ENCODE results near the gene SMIM23. TPM values are rescaled to one million over a fixed set of nuclear protein-coding genes. Genes with fewer than 3 reads are reported as not detected.

SMIM23 gene
- total RNA-seq, 2 donors from 2014 or later, result not detected

GRCh38 chr5:171808951-171809350 is 23.3 kb downstream of the SMIM23 start:
- DNase-seq (no peak), ATAC-seq (replicated peaks in 1 of 2) (no peak)
- Mint-ChIP-seq H3K36me3 (ENCODE audit: insufficient read depth in 2 of 2) (peaks cover 0 to 3% of the 10 kb centered on the region in 2 donors), H3K27me3 (ENCODE audit: low read depth) (peaks cover 37% of the 10 kb centered on the region), H3K9me3 (peaks cover 3 to 10% of the 10 kb centered on the region in 2 donors), H3K4me1 (ENCODE audit: low read depth) (peaks cover 13% of the 10 kb centered on the region), H3K27ac (no peak overlapping the region), H3K4me3 (no peak overlapping the region)

GRCh38 chr5:171810227-171810626 is 24.6 kb downstream of the SMIM23 start:
- Mint-ChIP-seq H3K9me3 (peaks cover 3 to 10% of the 10 kb centered on the region in 2 donors), H3K27ac (no peak overlapping the region), H3K4me3 (no peak overlapping the region), H3K27me3 (ENCODE audit: low read depth) (peaks cover 29% of the 10 kb centered on the region), H3K36me3 (ENCODE audit: insufficient read depth in 2 of 2) (peaks cover 0 to 3% of the 10 kb centered on the region in 2 donors), H3K4me1 (ENCODE audit: low read depth) (peaks cover 13% of the 10 kb centered on the region)
- no peak for DNase-seq
- no peak for ATAC-seq (replicated peaks in 1 of 2)

- ATAC-seq (replicated peaks in 1 of 2), result no peak
- Mint-ChIP-seq H3K4me1 (ENCODE audit: low read depth) (no peaks in the 10 kb centered on the region), H3K27me3 (ENCODE audit: low read depth) (peaks cover 2% of the 10 kb centered on the region), H3K36me3 (ENCODE audit: insufficient read depth in 2 of 2) (no peaks in the 10 kb centered on the region), H3K9me3 (peaks cover 3 to 7% of the 10 kb centered on the region in 2 donors), H3K4me3 (no peak overlapping the region), H3K27ac (no peak overlapping the region)
- DNase-seq, result no peak
Measured at GRCh38 chr5:171813270-171813669, 27.7 kb downstream of the SMIM23 start.

DNA sequence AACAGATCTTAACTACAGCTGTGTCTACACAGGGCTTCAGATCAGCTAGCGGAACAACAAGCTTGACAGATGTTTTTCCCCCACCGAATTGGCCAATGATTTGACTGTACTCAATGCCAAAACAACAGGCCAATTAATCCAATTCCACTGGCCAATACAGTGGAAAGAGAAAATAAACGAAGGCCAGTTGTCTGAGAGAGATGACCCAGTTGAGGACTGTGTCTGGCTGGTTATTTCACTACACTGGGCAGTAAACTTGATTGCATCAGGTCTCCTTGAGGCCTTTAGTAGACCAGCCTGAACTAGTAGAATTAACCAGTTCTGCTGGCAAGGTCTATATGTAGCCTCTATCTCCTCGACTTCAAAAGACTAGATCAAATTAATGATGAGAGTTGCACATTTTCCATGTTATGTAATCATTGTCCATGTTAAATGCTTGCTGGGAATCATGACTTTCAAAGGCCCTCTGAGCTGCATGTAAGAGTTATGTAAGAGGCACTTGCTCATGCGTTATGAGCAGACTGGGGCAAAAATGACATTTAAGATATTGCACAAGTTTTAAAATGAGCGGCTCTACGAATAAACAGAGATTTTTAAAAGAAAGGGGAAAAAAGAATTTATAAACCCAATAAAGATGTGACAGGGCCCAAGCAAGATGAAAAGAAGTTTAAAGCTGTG is 28.3 kb downstream of the SMIM23 start:
- Mint-ChIP-seq H3K4me3 (no peak overlapping the region), H3K27ac (no peak overlapping the region), H3K9me3 (peaks cover 3 to 7% of the 10 kb centered on the region in 2 donors), H3K36me3 (ENCODE audit: insufficient read depth in 2 of 2) (no peaks in the 10 kb centered on the region), H3K27me3 (ENCODE audit: low read depth) (no peaks in the 10 kb centered on the region), H3K4me1 (ENCODE audit: low read depth) (no peaks in the 10 kb centered on the region)
- no peak for ATAC-seq (replicated peaks in 1 of 2)
- DNase-seq, result no peak

- no peaks in the 10 kb centered on the region for H3K4me1 Mint-ChIP-seq (ENCODE audit: low read depth)
- DNase-seq (no peak), ATAC-seq (replicated peaks in 1 of 2) (no peak)
- H3K27me3 Mint-ChIP-seq (ENCODE audit: low read depth), result no peaks in the 10 kb centered on the region
- H3K27ac Mint-ChIP-seq, result no peak overlapping the region
- no peak overlapping the region for H3K4me3 Mint-ChIP-seq
- peaks cover 0 to 3% of the 10 kb centered on the region in 2 donors for H3K9me3 Mint-ChIP-seq
- H3K36me3 Mint-ChIP-seq (ENCODE audit: insufficient read depth in 2 of 2), result no peaks in the 10 kb centered on the region
Measured at GRCh38 chr5:171816666-171817065, 31.0 kb downstream of the SMIM23 start.

- Mint-ChIP-seq H3K4me1 (ENCODE audit: low read depth) (no peaks in the 10 kb centered on the region), H3K27me3 (ENCODE audit: low read depth) (no peaks in the 10 kb centered on the region), H3K36me3 (ENCODE audit: insufficient read depth in 2 of 2) (no peaks in the 10 kb centered on the region), H3K27ac (no peak overlapping the region), H3K9me3 (no peaks in the 10 kb centered on the region), H3K4me3 (no peak overlapping the region)
- no peak for ATAC-seq (replicated peaks in 1 of 2)
- DNase-seq, result no peak
Measured at GRCh38 chr5:171820561-171820960, 34.9 kb downstream of the SMIM23 start.

GRCh38 chr5:171821286-171821685 is 35.7 kb downstream of the SMIM23 start:
- H3K4me1 Mint-ChIP-seq (ENCODE audit: low read depth), result no peaks in the 10 kb centered on the region
- no peak for ATAC-seq (replicated peaks in 1 of 2)
- H3K27me3 Mint-ChIP-seq (ENCODE audit: low read depth), result no peaks in the 10 kb centered on the region
- no peaks in the 10 kb centered on the region for H3K36me3 Mint-ChIP-seq (ENCODE audit: insufficient read depth in 2 of 2)
- H3K27ac Mint-ChIP-seq, result no peak overlapping the region
- H3K4me3 Mint-ChIP-seq, result no peak overlapping the region
- H3K9me3 Mint-ChIP-seq, result no peaks in the 10 kb centered on the region
- no peak for DNase-seq

GRCh38 chr5:171823269-171823668 is 37.7 kb downstream of the SMIM23 start:
- Mint-ChIP-seq H3K36me3 (ENCODE audit: insufficient read depth in 2 of 2) (no peaks in the 10 kb centered on the region), H3K9me3 (no peaks in the 10 kb centered on the region), H3K4me3 (no peak overlapping the region), H3K27ac (no peak overlapping the region), H3K27me3 (ENCODE audit: low read depth) (no peaks in the 10 kb centered on the region), H3K4me1 (ENCODE audit: low read depth) (no peaks in the 10 kb centered on the region)
- DNase-seq (no peak), ATAC-seq (replicated peaks in 1 of 2) (no peak)

GRCh38 chr5:171825051-171825450 is 39.4 kb downstream of the SMIM23 start:
- DNase-seq (no peak), ATAC-seq (replicated peaks in 1 of 2) (no peak)
- H3K4me1 Mint-ChIP-seq (ENCODE audit: low read depth), result no peaks in the 10 kb centered on the region
- no peak overlapping the region for H3K4me3 Mint-ChIP-seq
- H3K36me3 Mint-ChIP-seq (ENCODE audit: insufficient read depth in 2 of 2), result peaks cover 0 to 2% of the 10 kb centered on the region in 2 donors
- no peaks in the 10 kb centered on the region for H3K9me3 Mint-ChIP-seq
- no peaks in the 10 kb centered on the region for H3K27me3 Mint-ChIP-seq (ENCODE audit: low read depth)
- no peak overlapping the region for H3K27ac Mint-ChIP-seq

- no peaks in the 10 kb centered on the region for H3K4me1 Mint-ChIP-seq (ENCODE audit: low read depth)
- no peak overlapping the region for H3K27ac Mint-ChIP-seq
- no peak for DNase-seq
- H3K36me3 Mint-ChIP-seq (ENCODE audit: insufficient read depth in 2 of 2), result peaks cover 0 to 2% of the 10 kb centered on the region in 2 donors
- no peak overlapping the region for H3K4me3 Mint-ChIP-seq
- no peaks in the 10 kb centered on the region for H3K27me3 Mint-ChIP-seq (ENCODE audit: low read depth)
- no peak for ATAC-seq (replicated peaks in 1 of 2)
- peaks cover 0 to under 1% of the 10 kb centered on the region in 2 donors for H3K9me3 Mint-ChIP-seq
Measured at GRCh38 chr5:171826132-171826531, 40.5 kb downstream of the SMIM23 start.

- no peak for DNase-seq
- ATAC-seq (replicated peaks in 1 of 2), result no peak
- H3K36me3 Mint-ChIP-seq (ENCODE audit: insufficient read depth in 2 of 2), result peaks cover 1 to 2% of the 10 kb centered on the region in 2 donors
- no peaks in the 10 kb centered on the region for H3K27me3 Mint-ChIP-seq (ENCODE audit: low read depth)
- peaks cover 2 to 4% of the 10 kb centered on the region in 2 donors for H3K9me3 Mint-ChIP-seq
- H3K4me3 Mint-ChIP-seq, result no peak overlapping the region
- no peaks in the 10 kb centered on the region for H3K4me1 Mint-ChIP-seq (ENCODE audit: low read depth)
- no peak overlapping the region for H3K27ac Mint-ChIP-seq
Measured at GRCh38 chr5:171827162-171827561, 41.5 kb downstream of the SMIM23 start.

DNA sequence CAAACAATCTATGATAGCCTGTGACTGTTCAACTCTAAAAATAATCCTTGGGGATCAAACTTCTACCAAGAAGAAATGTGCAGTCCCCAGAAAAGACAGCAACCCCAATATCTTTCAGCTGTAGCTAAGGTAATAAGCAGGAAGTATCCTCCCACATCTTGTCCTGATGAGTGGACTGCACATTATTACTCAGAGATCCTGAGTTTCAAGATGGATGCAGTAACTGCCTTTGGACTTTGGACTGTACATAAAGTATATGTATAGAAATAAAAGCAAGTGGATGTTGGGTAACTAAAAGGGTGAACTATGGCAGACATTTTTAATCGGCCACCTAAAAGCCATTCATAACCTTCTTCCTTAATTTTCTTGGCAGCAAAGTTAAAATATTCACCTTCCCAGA is 45.1 kb downstream of the SMIM23 start:
- H3K4me1 Mint-ChIP-seq (ENCODE audit: low read depth), result no peaks in the 10 kb centered on the region
- DNase-seq (no peak), ATAC-seq (replicated peaks in 1 of 2) (no peak)
- H3K4me3 Mint-ChIP-seq, result no peak overlapping the region
- H3K27me3 Mint-ChIP-seq (ENCODE audit: low read depth), result no peaks in the 10 kb centered on the region
- H3K27ac Mint-ChIP-seq, result no peak overlapping the region
- H3K9me3 Mint-ChIP-seq, result peaks cover 2 to 4% of the 10 kb centered on the region in 2 donors
- peaks cover 1 to 2% of the 10 kb centered on the region in 2 donors for H3K36me3 Mint-ChIP-seq (ENCODE audit: insufficient read depth in 2 of 2)

GRCh38 chr5:171832775-171833174 is 47.2 kb downstream of the SMIM23 start:
- Mint-ChIP-seq H3K4me1 (ENCODE audit: low read depth) (no peaks in the 10 kb centered on the region), H3K9me3 (peaks cover 2 to 4% of the 10 kb centered on the region in 2 donors), H3K4me3 (no peak overlapping the region), H3K27ac (no peak overlapping the region), H3K27me3 (ENCODE audit: low read depth) (no peaks in the 10 kb centered on the region), H3K36me3 (ENCODE audit: insufficient read depth in 2 of 2) (peaks cover 1 to 2% of the 10 kb centered on the region in 2 donors)
- DNase-seq (no peak), ATAC-seq (replicated peaks in 1 of 2) (no peak)

DNA sequence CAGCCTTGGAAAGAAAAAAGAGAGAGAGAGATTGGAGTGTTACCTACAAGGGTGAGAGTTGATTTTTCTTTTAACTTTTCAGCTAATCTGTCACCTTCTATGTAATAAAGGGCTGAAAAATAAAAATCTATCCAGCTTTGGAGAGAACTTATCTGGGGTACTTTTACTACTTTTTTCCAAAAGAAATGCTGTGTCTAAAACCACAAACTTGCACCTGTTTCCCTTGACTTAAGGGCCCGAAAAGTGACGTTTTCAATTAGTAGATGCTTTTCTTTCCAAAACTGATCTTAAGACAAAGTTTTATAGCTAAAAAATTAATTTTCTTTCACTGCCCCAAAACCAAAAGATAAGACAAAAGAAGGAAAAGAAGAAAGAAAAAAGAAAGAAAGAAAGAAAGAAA is 48.8 kb downstream of the SMIM23 start:
- no peak overlapping the region for H3K4me3 Mint-ChIP-seq
- peaks cover 2 to 4% of the 10 kb centered on the region in 2 donors for H3K9me3 Mint-ChIP-seq
- ATAC-seq (replicated peaks in 1 of 2) (no peak), DNase-seq (no peak)
- H3K4me1 Mint-ChIP-seq (ENCODE audit: low read depth), result no peaks in the 10 kb centered on the region
- H3K36me3 Mint-ChIP-seq (ENCODE audit: insufficient read depth in 2 of 2), result peaks cover 0 to 1% of the 10 kb centered on the region in 2 donors
- H3K27ac Mint-ChIP-seq, result no peak overlapping the region
- no peaks in the 10 kb centered on the region for H3K27me3 Mint-ChIP-seq (ENCODE audit: low read depth)

Data from activated T-cell treated with anti-CD3 and anti-CD28 coated beads, Interleukin-2, amount 50 U/mL, for 72 hours (primary cell).